GM19035 (cell line): ENCODE measurements around the gene CHD1L.
"Not testable (repeated sequence)": the region's sequence is repeated elsewhere in the genome, so short reads cannot be mapped to it uniquely, and the experiment has no call there.

Source experiments
- ATAC-seq: cut with Tn5 transposase; IDR thresholded peaks from one replicate; pipeline ENCODE4 v1.9.1; 2021; ENCODE audit not compliant: unreplicated experiment

The CHD1L gene

GRCh38 chr1:147231032-147231431 is 11.5 kb upstream of the CHD1L start:
- not testable (repeated sequence) for ATAC-seq

GRCh38 chr1:147233903-147234302 is 8.6 kb upstream of the CHD1L start:
- ATAC-seq = not testable (repeated sequence)

GRCh38 chr1:147235822-147236221 is 6.7 kb upstream of the CHD1L start:
- no peak for ATAC-seq

GRCh38 chr1:147236448-147236847 is 6.0 kb upstream of the CHD1L start:
- no peak for ATAC-seq

GRCh38 chr1:147236959-147237791 is 5.3 kb upstream of the CHD1L start:
- ATAC-seq = no peak

- no peak for ATAC-seq
These were observed 4.2 kb upstream of the CHD1L start for GRCh38 chr1:147238053-147238902.

- ATAC-seq = no peak
These were observed 3.3 kb upstream of the CHD1L start for GRCh38 chr1:147238925-147239820.

- not testable (repeated sequence) for ATAC-seq
These were observed 2.3 kb upstream of the CHD1L start for GRCh38 chr1:147240131-147240721.

- ATAC-seq = no peak
These were observed 493 bp upstream of the CHD1L start for GRCh38 chr1:147241934-147242448.

GRCh38 chr1:147243228-147243685 is 773 bp downstream of the CHD1L start:
- peak; percentile 22 for ATAC-seq

- ATAC-seq = no peak
These were observed 1.4 kb downstream of the CHD1L start for GRCh38 chr1:147243841-147244240.

GRCh38 chr1:147245129-147245528 is 2.6 kb downstream of the CHD1L start:
- no peak for ATAC-seq

GRCh38 chr1:147245586-147246021 is 3.1 kb downstream of the CHD1L start:
- ATAC-seq = no peak

GRCh38 chr1:147246044-147246690 is 3.7 kb downstream of the CHD1L start:
- no peak for ATAC-seq

- ATAC-seq = no peak
These were observed 4.6 kb downstream of the CHD1L start for GRCh38 chr1:147246910-147247655.

GRCh38 chr1:147247656-147248238 is 5.3 kb downstream of the CHD1L start:
- ATAC-seq = no peak

GRCh38 chr1:147252540-147252939 is 10.1 kb downstream of the CHD1L start:
- no peak for ATAC-seq

- ATAC-seq = no peak
These were observed 18.5 kb downstream of the CHD1L start for GRCh38 chr1:147260956-147261355.
